ENCODE measurements around the gene YWHAG. TPM values are rescaled to one million over a fixed set of nuclear protein-coding genes. Genes with fewer than 3 reads are reported as not detected.
A peak's percentile ranks its signal among the peaks of the same experiment; 100 is the strongest.

YWHAG gene
- total and polyA plus RNA-seq, 9 of the 15 experiments (the other 6 are each of a cell fraction or from before 2014, with no cell fraction given) = 30.4 to 246 (median 94.5) TPM

DNA sequence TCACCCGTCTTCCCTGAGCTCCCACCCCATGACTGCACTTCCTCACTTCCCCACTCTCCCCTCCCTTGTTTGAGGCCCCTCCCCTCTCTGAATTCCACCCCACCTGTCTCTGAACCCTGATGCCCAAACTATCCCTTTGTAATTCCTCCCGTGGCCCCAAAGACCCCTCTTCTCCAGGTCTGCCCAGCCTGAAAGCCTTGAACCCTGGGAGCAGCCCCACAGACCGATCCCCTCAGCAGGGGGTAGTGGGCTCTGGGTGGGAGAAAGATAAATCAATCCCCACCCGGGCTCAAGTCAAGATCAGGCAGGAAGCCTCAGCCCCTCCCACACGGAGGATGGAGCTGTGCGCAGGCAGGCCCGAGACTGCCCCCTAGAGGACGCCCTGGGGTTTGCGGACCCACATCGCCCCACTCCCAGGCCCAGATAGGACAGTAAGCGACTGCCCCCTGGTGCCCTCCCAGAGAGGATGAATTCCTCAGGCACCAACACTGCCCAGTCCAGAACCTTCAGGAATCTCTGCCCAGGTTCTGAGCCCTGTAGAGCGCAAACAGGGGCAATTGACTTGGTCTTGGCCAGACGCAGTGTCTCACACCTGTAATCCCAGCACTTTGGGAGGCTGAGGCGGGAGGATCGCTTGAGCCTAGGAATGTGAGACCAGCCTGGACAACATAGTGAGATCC lies 44.6 kb downstream of the YWHAG start (continued):
- TF ChIP-seq KHSRP (IDR thresholded peaks at IDR 0.05) (no peak), ZNF274 (IDR thresholded peaks at IDR 0.05; ENCODE audit: borderline replicate concordance, low read depth, low read length) (no peak), THRB (CRISPR knock-in tag; conservative IDR thresholded peaks at IDR 0.05) (no peak; the same call in 1 of the 2 replicates), IRF9 (tag; IDR thresholded peaks at IDR 0.05) (no peak), ZNF830 (CRISPR knock-in tag; IDR thresholded peaks at IDR 0.05) (no peak), BHLHE40 (IDR thresholded peaks at IDR 0.05; ENCODE audit: low read length) (peak; percentile 75), ZNF23 (CRISPR knock-in tag; IDR thresholded peaks at IDR 0.05) (no peak), KAT2B (IDR thresholded peaks at IDR 0.05; ENCODE audit: low read depth, low read length) (no peak), SAP30 (IDR thresholded peaks at IDR 0.05; ENCODE audit: borderline replicate concordance, insufficient read depth, low read depth, low read length, poor library complexity, severe bottlenecking) (no peak), POU5F1 (IDR thresholded peaks at IDR 0.05; ENCODE audit: borderline replicate concordance, low read depth, low read length, partially characterized antibody) (peak; percentile 29), HBP1 (CRISPR knock-in tag; IDR thresholded peaks at IDR 0.05) (no peak), PRDM10 (IDR thresholded peaks at IDR 0.05; ENCODE audit: partially characterized antibody) (no peak), ZFX (CRISPR knock-in tag; IDR thresholded peaks at IDR 0.05) (no peak), TAF7 (tag; IDR thresholded peaks at IDR 0.05) (0 out of 2 replicates have a peak, but pooled peaks have one; percentile 29), IFI16 (CRISPR knock-in tag; IDR thresholded peaks at IDR 0.05) (no peak), TOE1 (IDR thresholded peaks at IDR 0.05; ENCODE audit: borderline replicate concordance) (peak; percentile 70; the same call in 1 of the 2 replicates), TOE1 (CRISPR knock-in tag; IDR thresholded peaks at IDR 0.05; ENCODE audit: borderline replicate concordance, low read depth) (no peak), SMARCC2 (IDR thresholded peaks at IDR 0.05; ENCODE audit: low read depth) (no peak)
- TF ChIP-seq, protein P1, sequence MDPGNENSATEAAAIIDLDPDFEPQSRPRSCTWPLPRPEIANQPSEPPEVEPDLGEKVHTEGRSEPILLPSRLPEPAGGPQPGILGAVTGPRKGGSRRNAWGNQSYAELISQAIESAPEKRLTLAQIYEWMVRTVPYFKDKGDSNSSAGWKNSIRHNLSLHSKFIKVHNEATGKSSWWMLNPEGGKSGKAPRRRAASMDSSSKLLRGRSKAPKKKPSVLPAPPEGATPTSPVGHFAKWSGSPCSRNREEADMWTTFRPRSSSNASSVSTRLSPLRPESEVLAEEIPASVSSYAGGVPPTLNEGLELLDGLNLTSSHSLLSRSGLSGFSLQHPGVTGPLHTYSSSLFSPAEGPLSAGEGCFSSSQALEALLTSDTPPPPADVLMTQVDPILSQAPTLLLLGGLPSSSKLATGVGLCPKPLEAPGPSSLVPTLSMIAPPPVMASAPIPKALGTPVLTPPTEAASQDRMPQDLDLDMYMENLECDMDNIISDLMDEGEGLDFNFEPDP (CRISPR knock-in tag; IDR thresholded peaks at IDR 0.05) = no peak
